Transverse colon (tissue), 4 donors: ENCODE measurements around the gene SMYD4. TPM values are rescaled to one million over a fixed set of nuclear protein-coding genes. Genes with fewer than 3 reads are reported as not detected.

Experiments
- DNase-seq: peaks from one replicate; pipeline ENCODE4 v3.0.0-alpha.2; 2019
- H3K27ac ChIP-seq, 4 donors: fragments of 200-600 bp; sonication (generic); 2 replicates each; pipeline ENCODE4 v1.5.1; 2016 to 2018; ENCODE audit warnings: inconsistent platforms in 4 of 4
- H3K27me3 ChIP-seq: fragments of 200-600 bp; sonication (generic); 2 replicates; pipeline ENCODE4 v1.5.1; 2017; ENCODE audit warnings: inconsistent platforms
- H3K36me3 ChIP-seq, 4 donors: fragments of 200-600 bp; sonication (generic); 2 replicates each; pipeline ENCODE4 v1.5.1; 2017 to 2019; ENCODE audit warnings: inconsistent platforms in 4 of 4
- H3K4me1 ChIP-seq, 4 donors: fragments of 200-600 bp; sonication (generic); 2 replicates each; pipeline ENCODE4 v1.5.1; 2017 to 2020; ENCODE audit warnings: inconsistent platforms in 4 of 4
- H3K4me3 ChIP-seq, 4 donors: fragments of 200-600 bp; sonication (generic); 1 replicate in 1 of 4; 2 replicates in 3 of 4; pipeline versions ENCODE4 v1.5.1 to v1.6.1; 2017 to 2019; ENCODE audit warnings: inconsistent platforms in 4 of 4
- H3K9me3 ChIP-seq, 2 donors: fragments of 200-600 bp; sonication (generic); 2 replicates each; pipeline ENCODE4 v1.5.1; 2017 to 2019; ENCODE audit warnings: inconsistent platforms in 2 of 2
- EP300 ChIP-seq: sonication (generic); formaldehyde crosslinking; IDR thresholded peaks from one replicate; pipeline ENCODE4 v1.6.1; 2017; ENCODE audit warnings: antibody characterized with exemption, low read depth
- POLR2A ChIP-seq: fragments of 450-650 bp; IDR thresholded peaks from one replicate; pipeline ENCODE4 v1.6.1; 2016; ENCODE audit warnings: antibody characterized with exemption, mild to moderate bottlenecking, moderate library complexity
- POLR2AphosphoS5 ChIP-seq, 3 donors: sonication (generic); formaldehyde crosslinking; IDR thresholded peaks; one replicate each; pipeline ENCODE4 v1.6.1; 2016; ENCODE audit warnings: antibody characterized with exemption in 3 of 3
- WGBS, 2 donors: methylation state at CpG; one replicate each; pipeline ENCODE4 v1.1.5; 2018; ENCODE audit warnings: low coverage in 1 of 2; 5-methylcytosine and 5-hydroxymethylcytosine counted together
- in situ Hi-C, 4 donors: fragments of 200-750 bp; cut with MboI; loops; one replicate each; pipeline versions ENCODE4 v1.15.0 to v1.15.1; 2017; ENCODE audit warnings: low sequenced_read_pairs in 3 of 4, low pct_ligation_motif_present in 1 of 4, low pct_unique_long_range_greater_than_20kb in 1 of 4
- intact Hi-C: fragments of 100-400 bp; cut with DNase I; formaldehyde crosslinking; loops from one replicate; pipeline ENCODE4 v1.15.1; 2023; ENCODE audit warnings: low total_unique reads
- total RNA-seq, 4 donors: library from RNA; depleted of rRNA; stranded (reverse); fragments of >200 nt; gene quantifications; one replicate each; pipeline ENCODE4 v1.1.0, GENCODE V29; 2016
- TF ChIP-seq, protein P1 (sequence below), 5 experiments: fragments of 200-600 bp in 3 of 5; fragments of 450-650 bp in 2 of 5; sonication (generic) in 3 of 5; IDR thresholded peaks; 1 replicate in 2 of 5; 2 replicates in 3 of 5; pipeline ENCODE4 v1.5.1; 2016 to 2017; ENCODE audit warnings: antibody characterized with exemption in 5 of 5, inconsistent platforms in 3 of 5, mild to moderate bottlenecking in 2 of 5, moderate library complexity in 1 of 5

Gene SMYD4
- total RNA-seq, 4 donors from 2014 or later, result 4.1 to 14.8 (median 9.0) TPM

DNA sequence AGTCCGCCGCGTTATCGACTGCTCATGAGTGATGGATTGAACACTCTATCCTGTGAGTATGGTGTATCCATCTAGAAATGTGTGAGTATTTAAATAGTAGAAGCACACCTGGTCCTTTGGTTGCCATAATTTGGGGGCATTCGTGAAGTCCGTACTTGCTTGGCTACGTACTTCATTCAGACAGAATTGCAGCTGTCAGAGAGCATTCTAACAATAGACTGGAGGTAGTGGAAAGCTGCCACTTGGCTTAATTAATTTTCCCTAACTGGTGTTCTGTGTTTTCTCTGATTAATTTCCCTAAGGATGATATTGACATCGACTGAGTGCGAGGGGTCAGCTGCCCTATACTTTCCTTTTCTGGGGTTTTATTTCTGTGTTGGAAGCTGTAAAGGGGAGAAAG, 14.2 kb upstream of the SMYD4 start:
- no peak overlapping the region for H3K4me3 ChIP-seq
- H3K9me3 ChIP-seq, result no peaks in the 10 kb centered on the region
- H3K27ac ChIP-seq, result no peak overlapping the region
- in situ Hi-C loops, result no loop called here
- peaks cover 0 to 25% (median 11%) of the 10 kb centered on the region in 4 donors for H3K36me3 ChIP-seq
- H3K27me3 ChIP-seq, result no peaks in the 10 kb centered on the region
- intact Hi-C loops, result no loop called here
- DNase-seq, result no peak
- TF ChIP-seq POLR2AphosphoS5 (IDR thresholded peaks at IDR 0.05), result no peak
- TF ChIP-seq, protein P1, sequence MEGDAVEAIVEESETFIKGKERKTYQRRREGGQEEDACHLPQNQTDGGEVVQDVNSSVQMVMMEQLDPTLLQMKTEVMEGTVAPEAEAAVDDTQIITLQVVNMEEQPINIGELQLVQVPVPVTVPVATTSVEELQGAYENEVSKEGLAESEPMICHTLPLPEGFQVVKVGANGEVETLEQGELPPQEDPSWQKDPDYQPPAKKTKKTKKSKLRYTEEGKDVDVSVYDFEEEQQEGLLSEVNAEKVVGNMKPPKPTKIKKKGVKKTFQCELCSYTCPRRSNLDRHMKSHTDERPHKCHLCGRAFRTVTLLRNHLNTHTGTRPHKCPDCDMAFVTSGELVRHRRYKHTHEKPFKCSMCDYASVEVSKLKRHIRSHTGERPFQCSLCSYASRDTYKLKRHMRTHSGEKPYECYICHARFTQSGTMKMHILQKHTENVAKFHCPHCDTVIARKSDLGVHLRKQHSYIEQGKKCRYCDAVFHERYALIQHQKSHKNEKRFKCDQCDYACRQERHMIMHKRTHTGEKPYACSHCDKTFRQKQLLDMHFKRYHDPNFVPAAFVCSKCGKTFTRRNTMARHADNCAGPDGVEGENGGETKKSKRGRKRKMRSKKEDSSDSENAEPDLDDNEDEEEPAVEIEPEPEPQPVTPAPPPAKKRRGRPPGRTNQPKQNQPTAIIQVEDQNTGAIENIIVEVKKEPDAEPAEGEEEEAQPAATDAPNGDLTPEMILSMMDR (IDR thresholded peaks at IDR 0.05), result no peak
- no peak for TF ChIP-seq EP300
- no peak for TF ChIP-seq POLR2A
- no peaks in the 10 kb centered on the region for H3K4me1 ChIP-seq
- 94 to 95% methylated on average over 2 to 9 of the region's 9 CpGs for WGBS, 2 donors

DNA sequence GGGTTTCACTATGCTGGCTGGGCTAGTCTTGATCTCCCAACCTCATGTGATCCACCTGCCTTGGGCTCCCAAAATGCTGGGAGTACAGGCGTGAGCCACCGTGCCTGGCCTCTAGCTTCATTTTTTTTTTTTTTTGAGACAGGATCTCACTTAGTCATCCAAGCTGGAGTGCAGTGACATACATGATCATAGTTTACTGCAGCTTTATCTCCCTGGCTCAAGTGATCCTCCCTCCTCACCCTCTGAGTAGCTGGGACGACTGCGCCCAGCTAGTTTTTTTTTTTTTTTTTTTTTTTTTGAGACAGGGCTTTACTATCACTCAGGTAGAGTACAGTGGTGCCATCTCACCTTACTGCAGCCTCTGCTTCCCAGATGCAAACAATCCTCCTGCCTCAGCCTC, 9.8 kb upstream of the SMYD4 start:
- in situ Hi-C loops (no loop called here), intact Hi-C loops (no loop called here)
- peaks cover 0 to 7% (median 0%) of the 10 kb centered on the region in 4 donors for H3K4me1 ChIP-seq
- peaks cover 0 to 10% (median 3%) of the 10 kb centered on the region in 4 donors for H3K36me3 ChIP-seq
- DNase-seq, result no peak
- no peak overlapping the region for H3K27ac ChIP-seq
- TF ChIP-seq POLR2AphosphoS5 (IDR thresholded peaks at IDR 0.05) (no peak), EP300 (no peak), POLR2A (no peak)
- TF ChIP-seq, protein P1 (IDR thresholded peaks at IDR 0.05), result no peak
- 89 to 92% methylated on average over 2 to 4 of the region's 4 CpGs for WGBS, 2 donors
- H3K27me3 ChIP-seq, result no peaks in the 10 kb centered on the region
- H3K4me3 ChIP-seq, result no peak overlapping the region
- H3K9me3 ChIP-seq, result no peaks in the 10 kb centered on the region

DNA sequence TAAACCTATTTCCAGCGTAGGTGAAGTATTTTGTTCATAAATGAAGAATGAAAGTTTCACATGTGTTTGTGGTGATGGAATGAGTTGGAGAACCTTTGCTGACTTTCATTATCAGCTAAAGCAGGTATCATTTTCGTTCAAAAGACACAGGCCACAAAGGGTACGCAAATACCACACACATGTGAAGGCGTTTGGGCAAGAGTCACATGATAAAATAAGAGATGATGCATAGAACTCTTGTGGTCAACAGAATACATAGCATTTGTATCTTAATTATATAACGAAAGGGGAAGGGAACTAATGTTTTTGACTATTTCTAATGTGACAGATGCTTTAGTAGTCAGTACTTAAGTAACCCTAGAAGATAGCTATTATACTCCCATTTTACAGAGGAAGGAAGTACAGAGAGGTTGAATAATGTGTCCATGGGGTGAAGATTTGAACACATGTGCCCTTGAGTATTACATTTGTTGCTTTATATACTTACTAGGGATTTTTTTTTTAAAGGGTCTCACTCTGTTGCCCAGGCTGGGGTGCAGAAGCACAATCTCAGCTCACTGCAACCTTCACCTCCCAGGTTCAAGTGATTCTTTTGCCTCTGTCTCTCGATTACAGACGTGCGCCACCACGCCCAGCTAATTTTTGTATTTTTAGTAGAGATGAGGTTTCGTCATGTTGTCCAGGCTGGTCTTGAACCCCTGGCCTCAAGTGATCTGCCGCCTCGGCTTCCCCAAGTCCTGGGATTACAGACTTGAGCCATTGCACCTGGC, 4.9 kb upstream of the SMYD4 start:
- intact Hi-C loops, result no loop called here
- Histone ChIP-seq H3K27me3 (no peaks in the 10 kb centered on the region), H3K4me3 (no peak overlapping the region), H3K36me3 (no peaks in the 10 kb centered on the region), H3K4me1 (peaks cover 0 to 20% (median 10%) of the 10 kb centered on the region in 4 donors), H3K9me3 (no peaks in the 10 kb centered on the region), H3K27ac (no peak overlapping the region)
- no peak for DNase-seq
- 76 to 81% methylated on average over 12 of the region's 12 CpGs for WGBS, 2 donors
- TF ChIP-seq EP300 (no peak), POLR2AphosphoS5 (IDR thresholded peaks at IDR 0.05) (no peak), POLR2A (no peak)
- TF ChIP-seq, protein P1 (IDR thresholded peaks at IDR 0.05), result no peak
- in situ Hi-C loops, result no loop called here

DNA sequence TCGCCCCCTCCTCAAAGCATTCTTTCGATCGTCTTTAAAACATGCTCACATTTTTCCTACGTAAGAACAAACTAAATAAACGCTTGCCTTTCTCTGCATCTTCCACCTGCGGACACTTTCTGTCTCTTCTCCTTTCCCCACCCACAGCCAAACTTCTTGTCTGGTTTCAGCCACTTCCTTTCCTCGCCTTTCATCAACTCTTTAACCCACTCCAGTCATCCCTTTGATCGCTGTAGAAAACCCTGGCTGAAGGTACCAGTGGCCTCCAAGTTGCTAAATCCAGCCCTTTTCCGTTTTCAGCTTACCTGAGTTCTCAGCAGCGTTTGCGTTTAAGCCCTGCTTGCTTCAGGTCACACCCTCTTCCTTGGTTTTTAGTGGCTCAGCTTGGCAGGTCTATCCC, 586 bp upstream of the SMYD4 start:
- in situ Hi-C loops (no loop called here), intact Hi-C loops (no loop called here)
- peak overlapping the region; percentile 74 to 98 (median 88) for H3K4me3 ChIP-seq
- H3K27me3 ChIP-seq, result no peaks in the 10 kb centered on the region
- WGBS, 2 donors, result 0% methylated on average over 10 to 11 of the region's 11 CpGs
- peak; percentile 13 for DNase-seq
- TF ChIP-seq POLR2A (no peak), EP300 (no peak), POLR2AphosphoS5 (IDR thresholded peaks at IDR 0.05) (no peak)
- TF ChIP-seq, protein P1 (IDR thresholded peaks at IDR 0.05), result no peak
- H3K9me3 ChIP-seq, result no peaks in the 10 kb centered on the region
- peaks cover 0 to 29% (median 19%) of the 10 kb centered on the region in 4 donors for H3K4me1 ChIP-seq
- peaks cover 0 to 14% (median 3%) of the 10 kb centered on the region in 4 donors for H3K36me3 ChIP-seq
- H3K27ac ChIP-seq, result peak overlapping the region; percentile 88 to 92 (median 90)
